ENCODE results near the gene VGLL1.

VGLL1 gene

DNA sequence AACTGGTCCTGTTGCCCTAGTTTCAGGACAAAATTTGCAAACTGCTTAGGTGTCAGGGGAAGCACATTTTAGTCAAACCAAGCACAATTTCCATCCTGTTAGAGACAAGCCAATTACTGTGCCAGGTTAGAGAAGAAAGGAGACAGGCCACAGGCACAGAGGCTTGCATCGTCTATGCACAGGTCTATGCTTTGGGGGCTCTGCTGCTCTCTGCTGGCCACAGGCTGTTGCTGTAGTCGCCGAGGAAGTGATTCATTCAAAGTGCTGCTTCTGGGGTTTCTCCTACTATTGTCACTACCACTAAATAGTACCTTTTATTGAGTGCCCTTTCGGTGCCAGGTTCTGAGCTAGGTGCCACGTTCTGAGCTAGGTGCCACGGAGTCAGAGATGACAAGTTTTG, 45.5 kb downstream of the VGLL1 start:
- Histone ChIP-seq H3K27ac (no peak overlapping the region), H3K4me3 (no peak overlapping the region), H3K9ac (ENCODE audit: insufficient read length) (no peak overlapping the region), H3K9me3 (ENCODE audit: low read depth, low read length) (no peaks in the 10 kb centered on the region), H3K36me3 (ENCODE audit: insufficient read depth, low read length) (no peaks in the 10 kb centered on the region)
- no peak for DNase-seq (ENCODE audit: low read depth, low spot score)
- no peak for TF ChIP-seq FOXP2 (optimal IDR thresholded peaks at IDR 0.05; ENCODE audit: control extremely low read depth, extremely low read length, insufficient read depth)
- no peak for TF ChIP-seq EZH2 (IDR thresholded peaks at IDR 0.05)
- TF ChIP-seq POLR2AphosphoS5 (IDR thresholded peaks at IDR 0.05; ENCODE audit: borderline replicate concordance, low read depth, low read length), result no peak

DNA sequence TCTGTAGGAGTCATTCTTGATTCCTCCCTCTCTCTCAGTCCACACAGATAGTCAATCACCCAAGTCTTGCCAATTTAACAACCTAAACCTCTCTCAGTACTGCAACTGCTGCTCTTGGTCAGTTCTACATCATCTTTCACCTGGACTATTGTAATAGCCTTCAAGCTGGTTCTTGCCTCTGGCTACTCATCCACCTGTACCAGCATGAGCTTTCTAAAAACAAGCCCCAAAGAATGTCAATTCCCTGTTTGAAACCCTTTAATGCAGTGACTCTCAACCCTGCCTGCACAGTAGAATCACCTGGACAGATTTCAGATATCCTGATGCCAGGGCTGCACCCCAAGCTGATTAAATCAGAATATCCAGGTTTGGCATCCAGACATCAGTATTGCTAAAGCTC, 48.3 kb downstream of the VGLL1 start:
- Histone ChIP-seq H3K27ac (no peak overlapping the region), H3K36me3 (ENCODE audit: insufficient read depth, low read length) (no peaks in the 10 kb centered on the region), H3K4me3 (no peak overlapping the region), H3K9me3 (ENCODE audit: low read depth, low read length) (no peaks in the 10 kb centered on the region), H3K9ac (ENCODE audit: insufficient read length) (no peak overlapping the region)
- DNase-seq (ENCODE audit: low read depth, low spot score), result no peak
- no peak for TF ChIP-seq POLR2AphosphoS5 (IDR thresholded peaks at IDR 0.05; ENCODE audit: borderline replicate concordance, low read depth, low read length)
- TF ChIP-seq FOXP2 (optimal IDR thresholded peaks at IDR 0.05; ENCODE audit: control extremely low read depth, extremely low read length, insufficient read depth), result no peak
- TF ChIP-seq EZH2 (IDR thresholded peaks at IDR 0.05), result no peak

DNA sequence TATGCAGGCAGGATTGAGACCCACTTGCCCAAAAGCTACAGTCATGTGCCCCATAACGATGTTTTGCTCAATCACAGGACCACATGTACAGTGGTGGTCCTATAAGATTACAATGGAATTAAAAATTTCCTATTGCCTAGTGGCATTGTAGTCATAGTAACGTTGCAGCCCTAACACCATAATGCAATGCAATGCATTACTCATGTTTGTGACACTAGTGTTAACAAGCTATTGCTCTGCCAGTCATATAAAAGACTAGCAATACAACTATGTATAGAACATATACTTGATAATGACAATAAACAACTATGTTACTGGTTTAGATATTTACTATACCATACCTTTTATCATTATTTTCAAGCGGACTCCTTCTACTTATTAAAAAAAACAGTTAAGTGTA, 50.6 kb downstream of the VGLL1 start:
- no peak overlapping the region for H3K4me3 ChIP-seq
- no peak for DNase-seq (ENCODE audit: low read depth, low spot score)
- no peak overlapping the region for H3K27ac ChIP-seq
- H3K36me3 ChIP-seq (ENCODE audit: insufficient read depth, low read length), result no peaks in the 10 kb centered on the region
- H3K9ac ChIP-seq (ENCODE audit: insufficient read length), result no peak overlapping the region
- TF ChIP-seq EZH2 (IDR thresholded peaks at IDR 0.05) (no peak), POLR2AphosphoS5 (IDR thresholded peaks at IDR 0.05; ENCODE audit: borderline replicate concordance, low read depth, low read length) (no peak), FOXP2 (optimal IDR thresholded peaks at IDR 0.05; ENCODE audit: control extremely low read depth, extremely low read length, insufficient read depth) (no peak)
- no peaks in the 10 kb centered on the region for H3K9me3 ChIP-seq (ENCODE audit: low read depth, low read length)

DNA sequence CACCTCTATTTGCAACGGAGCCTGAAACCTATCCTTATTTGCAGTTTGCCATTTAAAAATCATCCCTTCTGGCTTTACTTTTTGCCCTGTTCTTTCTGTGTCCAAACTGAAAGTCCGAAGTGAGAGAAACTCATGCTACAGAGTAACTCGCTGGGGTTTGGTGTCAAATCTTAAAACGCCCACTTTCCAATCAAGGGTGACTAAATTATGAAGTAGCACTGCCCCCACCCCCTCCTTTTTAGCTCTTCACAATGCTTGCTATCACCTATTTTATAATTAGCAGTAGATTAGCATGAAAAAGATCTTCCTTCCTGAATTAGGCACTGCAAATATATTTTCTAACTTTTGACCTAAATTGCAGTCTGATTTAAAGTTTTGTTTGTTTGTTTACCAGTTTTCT, 52.5 kb downstream of the VGLL1 start:
- Histone ChIP-seq H3K4me3 (no peak overlapping the region), H3K9me3 (ENCODE audit: low read depth, low read length) (no peaks in the 10 kb centered on the region), H3K9ac (ENCODE audit: insufficient read length) (no peak overlapping the region), H3K36me3 (ENCODE audit: insufficient read depth, low read length) (no peaks in the 10 kb centered on the region), H3K27ac (no peak overlapping the region)
- TF ChIP-seq EZH2 (IDR thresholded peaks at IDR 0.05), result no peak
- no peak for TF ChIP-seq FOXP2 (optimal IDR thresholded peaks at IDR 0.05; ENCODE audit: control extremely low read depth, extremely low read length, insufficient read depth)
- no peak for TF ChIP-seq POLR2AphosphoS5 (IDR thresholded peaks at IDR 0.05; ENCODE audit: borderline replicate concordance, low read depth, low read length)
- DNase-seq (ENCODE audit: low read depth, low spot score), result no peak

DNA sequence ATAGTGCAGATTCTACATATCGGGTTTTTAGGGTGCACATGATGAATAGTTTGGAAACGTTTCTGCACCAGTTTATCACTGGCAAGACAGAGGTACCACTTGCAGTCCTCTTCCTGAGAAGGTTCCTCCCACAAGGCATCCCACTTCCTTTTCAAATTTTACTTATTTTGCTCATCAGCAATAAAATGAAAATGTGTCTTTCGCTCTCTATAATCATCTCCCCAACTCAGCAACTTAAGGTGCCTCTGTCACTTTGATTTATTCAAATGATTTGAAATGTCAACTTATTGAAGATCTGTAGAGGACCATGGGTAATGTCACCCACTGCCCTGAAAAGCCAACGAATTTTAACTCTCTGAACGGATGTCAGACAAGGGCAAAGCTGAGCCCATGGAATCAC, 53.2 kb downstream of the VGLL1 start:
- TF ChIP-seq EZH2 (IDR thresholded peaks at IDR 0.05) (no peak), FOXP2 (optimal IDR thresholded peaks at IDR 0.05; ENCODE audit: control extremely low read depth, extremely low read length, insufficient read depth) (no peak), POLR2AphosphoS5 (IDR thresholded peaks at IDR 0.05; ENCODE audit: borderline replicate concordance, low read depth, low read length) (no peak)
- Histone ChIP-seq H3K36me3 (ENCODE audit: insufficient read depth, low read length) (no peaks in the 10 kb centered on the region), H3K9me3 (ENCODE audit: low read depth, low read length) (no peaks in the 10 kb centered on the region), H3K27ac (no peak overlapping the region), H3K9ac (ENCODE audit: insufficient read length) (no peak overlapping the region), H3K4me3 (no peak overlapping the region)
- no peak for DNase-seq (ENCODE audit: low read depth, low spot score)

DNA sequence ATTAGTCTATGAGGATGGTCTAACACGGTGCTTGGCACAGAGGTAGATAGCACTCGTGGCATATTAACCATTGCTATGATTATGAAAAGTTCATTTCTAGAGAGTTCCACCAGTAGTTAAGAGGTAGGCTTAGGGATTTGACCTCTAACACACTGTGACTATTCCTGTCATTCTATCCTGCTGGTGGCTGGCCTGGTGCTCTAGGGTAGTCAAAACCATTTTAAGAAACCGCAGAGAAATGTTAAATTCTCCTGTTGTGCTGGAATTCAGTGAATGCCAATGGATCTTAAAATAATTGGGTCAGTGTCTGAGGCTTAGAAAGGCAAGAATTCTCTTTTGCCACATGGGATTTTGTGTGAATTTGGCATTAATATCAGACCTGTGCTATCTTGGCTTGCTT, 53.9 kb downstream of the VGLL1 start:
- TF ChIP-seq EZH2 (IDR thresholded peaks at IDR 0.05) (no peak), FOXP2 (optimal IDR thresholded peaks at IDR 0.05; ENCODE audit: control extremely low read depth, extremely low read length, insufficient read depth) (no peak), POLR2AphosphoS5 (IDR thresholded peaks at IDR 0.05; ENCODE audit: borderline replicate concordance, low read depth, low read length) (no peak)
- Histone ChIP-seq H3K9me3 (ENCODE audit: low read depth, low read length) (no peaks in the 10 kb centered on the region), H3K9ac (ENCODE audit: insufficient read length) (no peak overlapping the region), H3K4me3 (no peak overlapping the region), H3K27ac (no peak overlapping the region), H3K36me3 (ENCODE audit: insufficient read depth, low read length) (no peaks in the 10 kb centered on the region)
- DNase-seq (ENCODE audit: low read depth, low spot score), result no peak

DNA sequence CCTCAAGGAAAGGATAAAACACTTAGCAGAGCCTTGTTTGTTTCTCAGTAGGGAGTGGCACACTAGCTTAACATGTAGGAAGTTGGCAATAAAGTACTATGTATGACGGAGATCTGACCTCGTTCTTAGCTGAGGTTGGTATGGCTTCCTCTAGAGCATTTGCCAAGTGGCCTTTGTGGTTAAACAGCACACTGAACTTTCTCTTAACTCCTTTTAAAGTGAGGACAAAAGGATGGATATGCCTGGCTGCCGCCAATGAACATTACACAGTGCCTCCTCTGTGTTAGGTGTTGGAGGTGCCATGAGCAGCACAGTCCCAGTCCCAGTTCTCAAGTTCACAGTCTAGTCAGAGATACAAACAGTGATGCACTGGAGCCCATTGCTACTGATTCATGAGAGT, 54.4 kb downstream of the VGLL1 start:
- H3K4me3 ChIP-seq, result no peak overlapping the region
- no peak for DNase-seq (ENCODE audit: low read depth, low spot score)
- no peak overlapping the region for H3K9ac ChIP-seq (ENCODE audit: insufficient read length)
- no peak for TF ChIP-seq POLR2AphosphoS5 (IDR thresholded peaks at IDR 0.05; ENCODE audit: borderline replicate concordance, low read depth, low read length)
- no peak for TF ChIP-seq EZH2 (IDR thresholded peaks at IDR 0.05)
- no peak for TF ChIP-seq FOXP2 (optimal IDR thresholded peaks at IDR 0.05; ENCODE audit: control extremely low read depth, extremely low read length, insufficient read depth)
- H3K36me3 ChIP-seq (ENCODE audit: insufficient read depth, low read length), result no peaks in the 10 kb centered on the region
- no peak overlapping the region for H3K27ac ChIP-seq
- no peaks in the 10 kb centered on the region for H3K9me3 ChIP-seq (ENCODE audit: low read depth, low read length)

DNA sequence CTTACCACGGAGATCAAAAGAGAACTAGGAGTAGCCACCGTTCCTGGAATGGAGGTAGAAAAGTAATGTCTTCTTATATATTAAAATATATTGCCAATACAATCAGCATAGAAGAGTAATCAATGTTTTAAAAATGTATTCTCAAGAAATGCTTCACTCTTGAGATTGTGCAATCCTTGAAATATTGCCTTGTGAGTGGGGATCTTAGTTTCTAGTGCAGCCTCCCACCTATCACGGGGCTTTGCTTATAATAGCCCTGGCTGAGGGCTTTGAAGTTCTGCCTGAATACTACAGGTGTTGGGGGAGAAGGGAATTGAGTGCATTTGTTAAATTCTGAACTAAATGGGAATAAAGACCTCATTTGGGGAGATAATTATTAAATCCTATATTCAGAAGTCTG, 55.5 kb downstream of the VGLL1 start:
- TF ChIP-seq EZH2 (IDR thresholded peaks at IDR 0.05) (no peak), POLR2AphosphoS5 (IDR thresholded peaks at IDR 0.05; ENCODE audit: borderline replicate concordance, low read depth, low read length) (no peak), FOXP2 (optimal IDR thresholded peaks at IDR 0.05; ENCODE audit: control extremely low read depth, extremely low read length, insufficient read depth) (no peak)
- no peaks in the 10 kb centered on the region for H3K36me3 ChIP-seq (ENCODE audit: insufficient read depth, low read length)
- H3K27ac ChIP-seq, result no peak overlapping the region
- no peak for DNase-seq (ENCODE audit: low read depth, low spot score)
- H3K9ac ChIP-seq (ENCODE audit: insufficient read length), result no peak overlapping the region
- H3K4me3 ChIP-seq, result no peak overlapping the region
- no peaks in the 10 kb centered on the region for H3K9me3 ChIP-seq (ENCODE audit: low read depth, low read length)

DNA sequence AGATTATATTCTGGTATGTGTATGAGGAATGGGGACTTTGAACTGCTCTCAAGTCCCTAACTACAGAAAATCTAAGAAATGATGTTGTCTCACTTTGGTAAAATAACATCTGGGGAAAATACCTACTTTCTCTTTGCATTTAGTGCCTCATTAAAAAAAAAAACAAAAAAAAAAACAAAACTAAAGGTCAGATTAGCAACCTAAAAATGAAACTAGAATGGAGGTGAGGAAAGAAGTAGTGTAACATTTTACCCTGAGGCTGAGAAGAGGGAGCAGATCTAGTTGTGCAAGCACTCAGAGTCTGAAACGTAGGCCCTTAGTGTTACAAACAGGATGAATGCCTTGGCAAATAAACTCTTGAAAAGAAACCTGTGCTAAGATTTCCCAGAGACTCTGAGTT, 56.0 kb downstream of the VGLL1 start:
- Histone ChIP-seq H3K36me3 (ENCODE audit: insufficient read depth, low read length) (no peaks in the 10 kb centered on the region), H3K27ac (no peak overlapping the region), H3K9ac (ENCODE audit: insufficient read length) (no peak overlapping the region), H3K4me3 (no peak overlapping the region), H3K9me3 (ENCODE audit: low read depth, low read length) (no peaks in the 10 kb centered on the region)
- DNase-seq (ENCODE audit: low read depth, low spot score), result no peak
- TF ChIP-seq FOXP2 (optimal IDR thresholded peaks at IDR 0.05; ENCODE audit: control extremely low read depth, extremely low read length, insufficient read depth) (no peak), EZH2 (IDR thresholded peaks at IDR 0.05) (no peak), POLR2AphosphoS5 (IDR thresholded peaks at IDR 0.05; ENCODE audit: borderline replicate concordance, low read depth, low read length) (no peak)
